D721Med (cell line): ENCODE data around the gene PHKA2.
"Not testable (repeated sequence)": the region's sequence is repeated elsewhere in the genome, so short reads cannot be mapped to it uniquely, and the experiment has no call there.

Source experiments
- DNase-seq: peaks from one replicate; pipeline ENCODE4 v3.0.0; 2011; ENCODE audit warnings: low spot score; ENCODE audit not compliant: insufficient read length
- FAIRE-seq: peaks from 2 replicates; lab custom pipeline; 2011; peaks lifted over from hg19 to GRCh38; lab: Jason Lieb, UNC
- CTCF ChIP-seq: IDR thresholded peaks from 2 replicates; pipeline ENCODE4 v1.5.1; 2012; ENCODE audit warnings: mild to moderate bottlenecking, control low read depth; ENCODE audit not compliant: insufficient read depth; ENCODE audit errors: missing control alignments

The PHKA2 gene

DNA sequence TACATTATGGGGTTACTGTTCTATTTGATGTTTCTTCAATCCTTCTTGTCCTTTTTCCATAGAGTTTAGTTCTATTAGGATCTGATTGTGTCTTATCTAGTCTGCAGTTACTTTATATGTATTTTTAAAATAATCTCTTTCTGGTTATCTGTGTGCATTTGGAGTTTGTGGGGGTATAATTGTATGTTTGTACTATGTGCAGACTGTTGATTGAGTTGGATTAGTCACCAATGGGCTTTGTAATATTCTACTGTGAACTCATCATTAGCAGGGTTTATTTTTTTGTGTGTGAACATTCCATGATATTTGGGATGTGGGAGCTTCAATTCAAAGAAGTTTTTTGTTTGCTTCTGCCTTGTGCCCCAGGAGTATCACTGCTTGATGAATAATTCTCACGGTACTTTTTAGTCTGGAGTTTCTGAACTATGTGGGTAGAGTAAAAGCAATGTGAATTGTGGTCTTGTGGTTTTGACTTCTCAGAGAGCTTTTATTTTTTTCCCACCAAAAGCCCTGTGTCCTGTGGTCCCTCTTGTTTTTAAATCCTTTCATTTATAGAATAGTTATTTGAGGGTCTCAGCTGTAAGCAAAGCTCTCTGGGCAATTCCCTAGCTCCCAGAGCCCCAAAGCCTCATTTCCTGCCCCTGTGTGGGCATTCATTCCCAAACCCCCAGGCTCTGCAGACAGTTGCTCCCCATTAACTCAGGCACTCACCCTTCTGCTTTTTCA, 127.8 kb downstream of the PHKA2 start:
- DNase-seq = no peak
- no peak for FAIRE-seq
- no peak for TF ChIP-seq CTCF

GRCh38 chrX:18847901-18848300, 136.0 kb downstream of the PHKA2 start:
- DNase-seq, FAIRE-seq: not testable (repeated sequence)
